ENCODE data around the gene ATP8B3. TPM values are rescaled to one million over a fixed set of nuclear protein-coding genes. Genes with fewer than 3 reads are reported as not detected.
A peak's percentile ranks its signal among the peaks of the same experiment; 100 is the strongest.

Gene ATP8B3
- total and polyA plus RNA-seq, 9 of the 15 experiments (the other 6 are each of a cell fraction or from before 2014, with no cell fraction given) = 1.2 to 12.3 (median 3.8) TPM

GRCh38 chr19:1748115-1748872 lies 63.8 kb downstream of the ATP8B3 start (continued):
- no peak for TF ChIP-seq USF2 (CRISPR knock-in tag; IDR thresholded peaks at IDR 0.05)
- TF ChIP-seq, protein P1, sequence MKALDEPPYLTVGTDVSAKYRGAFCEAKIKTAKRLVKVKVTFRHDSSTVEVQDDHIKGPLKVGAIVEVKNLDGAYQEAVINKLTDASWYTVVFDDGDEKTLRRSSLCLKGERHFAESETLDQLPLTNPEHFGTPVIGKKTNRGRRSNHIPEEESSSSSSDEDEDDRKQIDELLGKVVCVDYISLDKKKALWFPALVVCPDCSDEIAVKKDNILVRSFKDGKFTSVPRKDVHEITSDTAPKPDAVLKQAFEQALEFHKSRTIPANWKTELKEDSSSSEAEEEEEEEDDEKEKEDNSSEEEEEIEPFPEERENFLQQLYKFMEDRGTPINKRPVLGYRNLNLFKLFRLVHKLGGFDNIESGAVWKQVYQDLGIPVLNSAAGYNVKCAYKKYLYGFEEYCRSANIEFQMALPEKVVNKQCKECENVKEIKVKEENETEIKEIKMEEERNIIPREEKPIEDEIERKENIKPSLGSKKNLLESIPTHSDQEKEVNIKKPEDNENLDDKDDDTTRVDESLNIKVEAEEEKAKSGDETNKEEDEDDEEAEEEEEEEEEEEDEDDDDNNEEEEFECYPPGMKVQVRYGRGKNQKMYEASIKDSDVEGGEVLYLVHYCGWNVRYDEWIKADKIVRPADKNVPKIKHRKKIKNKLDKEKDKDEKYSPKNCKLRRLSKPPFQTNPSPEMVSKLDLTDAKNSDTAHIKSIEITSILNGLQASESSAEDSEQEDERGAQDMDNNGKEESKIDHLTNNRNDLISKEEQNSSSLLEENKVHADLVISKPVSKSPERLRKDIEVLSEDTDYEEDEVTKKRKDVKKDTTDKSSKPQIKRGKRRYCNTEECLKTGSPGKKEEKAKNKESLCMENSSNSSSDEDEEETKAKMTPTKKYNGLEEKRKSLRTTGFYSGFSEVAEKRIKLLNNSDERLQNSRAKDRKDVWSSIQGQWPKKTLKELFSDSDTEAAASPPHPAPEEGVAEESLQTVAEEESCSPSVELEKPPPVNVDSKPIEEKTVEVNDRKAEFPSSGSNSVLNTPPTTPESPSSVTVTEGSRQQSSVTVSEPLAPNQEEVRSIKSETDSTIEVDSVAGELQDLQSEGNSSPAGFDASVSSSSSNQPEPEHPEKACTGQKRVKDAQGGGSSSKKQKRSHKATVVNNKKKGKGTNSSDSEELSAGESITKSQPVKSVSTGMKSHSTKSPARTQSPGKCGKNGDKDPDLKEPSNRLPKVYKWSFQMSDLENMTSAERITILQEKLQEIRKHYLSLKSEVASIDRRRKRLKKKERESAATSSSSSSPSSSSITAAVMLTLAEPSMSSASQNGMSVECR (CRISPR knock-in tag; IDR thresholded peaks at IDR 0.05) = peak; percentile 61
- TF ChIP-seq, protein P2, sequence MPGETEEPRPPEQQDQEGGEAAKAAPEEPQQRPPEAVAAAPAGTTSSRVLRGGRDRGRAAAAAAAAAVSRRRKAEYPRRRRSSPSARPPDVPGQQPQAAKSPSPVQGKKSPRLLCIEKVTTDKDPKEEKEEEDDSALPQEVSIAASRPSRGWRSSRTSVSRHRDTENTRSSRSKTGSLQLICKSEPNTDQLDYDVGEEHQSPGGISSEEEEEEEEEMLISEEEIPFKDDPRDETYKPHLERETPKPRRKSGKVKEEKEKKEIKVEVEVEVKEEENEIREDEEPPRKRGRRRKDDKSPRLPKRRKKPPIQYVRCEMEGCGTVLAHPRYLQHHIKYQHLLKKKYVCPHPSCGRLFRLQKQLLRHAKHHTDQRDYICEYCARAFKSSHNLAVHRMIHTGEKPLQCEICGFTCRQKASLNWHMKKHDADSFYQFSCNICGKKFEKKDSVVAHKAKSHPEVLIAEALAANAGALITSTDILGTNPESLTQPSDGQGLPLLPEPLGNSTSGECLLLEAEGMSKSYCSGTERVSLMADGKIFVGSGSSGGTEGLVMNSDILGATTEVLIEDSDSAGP (CRISPR knock-in tag; IDR thresholded peaks at IDR 0.05) = 0 out of 2 replicates have a peak, but pooled peaks have one; percentile 45
- TF ChIP-seq ETV5 (CRISPR knock-in tag; IDR thresholded peaks at IDR 0.05; ENCODE audit: low read depth) = peak; percentile 52; the same call in 1 of the 2 replicates
- TF ChIP-seq ETV6 (IDR thresholded peaks at IDR 0.05; ENCODE audit: borderline replicate concordance in 1 of 2, low read depth in 2 of 2, low read length in 1 of 2) = no peak
- TF ChIP-seq ETV6 (CRISPR knock-in tag; IDR thresholded peaks at IDR 0.05; ENCODE audit: borderline replicate concordance) = no peak
- TF ChIP-seq GMEB1 (CRISPR knock-in tag; IDR thresholded peaks at IDR 0.05) = no peak
- no peak for TF ChIP-seq MLLT1 (IDR thresholded peaks at IDR 0.05)
- no peak for TF ChIP-seq GABPB2 (CRISPR knock-in tag; conservative IDR thresholded peaks at IDR 0.05)
- peak; percentile 48; the same call in 1 of the 2 replicates for TF ChIP-seq ZBTB2 (IDR thresholded peaks at IDR 0.05)
- no peak for TF ChIP-seq POU5F1 (IDR thresholded peaks at IDR 0.05; ENCODE audit: borderline replicate concordance, low read depth, low read length, partially characterized antibody)
- TF ChIP-seq ZNF584 (CRISPR knock-in tag; IDR thresholded peaks at IDR 0.05; ENCODE audit: low read depth) = peak; percentile 39; the same call in 1 of the 2 replicates
- 0 out of 2 replicates have a peak, but pooled peaks have one; percentile 43 for TF ChIP-seq CXXC5 (CRISPR knock-in tag; IDR thresholded peaks at IDR 0.05)
- TF ChIP-seq SREBF1 (IDR thresholded peaks at IDR 0.05; ENCODE audit: borderline replicate concordance, low read depth, low read length) = no peak
